22Rv1 (cell line): ENCODE data around the gene VSTM1.

Experiments used
- CTCF ChIP-seq: fragments of 450-650 bp; IDR thresholded peaks from 2 replicates; pipeline ENCODE4 v1.5.1; 2017; ENCODE audit warnings: mild to moderate bottlenecking
- ZFX ChIP-seq: fragments of 450-650 bp; IDR thresholded peaks from 2 replicates; pipeline ENCODE4 v1.6.1; 2017; ENCODE audit warnings: antibody characterized with exemption, borderline replicate concordance

DNA sequence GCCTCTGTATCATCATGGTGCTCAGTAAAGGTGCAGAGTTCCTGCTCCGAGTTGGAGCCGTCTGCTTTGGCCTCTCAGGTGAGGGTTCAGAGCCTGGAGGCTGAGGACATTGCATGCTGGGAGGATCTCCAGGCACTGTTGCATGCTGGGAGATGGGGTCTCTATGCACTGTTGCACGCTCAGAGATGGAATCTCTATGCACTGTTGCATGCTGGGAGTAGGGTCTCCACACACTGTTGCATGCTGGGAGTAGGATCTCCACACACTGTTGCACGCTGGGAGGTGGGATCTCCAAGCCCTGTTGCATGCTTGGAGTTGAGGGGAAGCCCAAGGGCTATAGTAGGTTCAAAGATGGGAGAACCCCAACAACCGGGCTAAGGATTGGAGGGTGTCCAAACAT lies 64.0 kb downstream of the VSTM1 start:
- no peak for TF ChIP-seq CTCF
- no peak for TF ChIP-seq ZFX
